Glutamatergic neuron (in vitro differentiated cells): ENCODE measurements around the gene SLC39A3. TPM values are rescaled to one million over a fixed set of nuclear protein-coding genes. Genes with fewer than 3 reads are reported as not detected.

Source experiments
- DNase-seq: peaks from one replicate; pipeline ENCODE4 v3.0.0; 2022
- H3K27ac Mint-ChIP-seq: one replicate; pipeline ENCODE4 v1.8.0; 2020; ENCODE audit warnings: mild to moderate bottlenecking, mixed read lengths, inconsistent platforms; ENCODE audit not compliant: unreplicated experiment
- H3K27me3 Mint-ChIP-seq: one replicate; pipeline ENCODE4 v1.8.0; 2020; ENCODE audit warnings: mild to moderate bottlenecking, moderate library complexity, mixed read lengths, inconsistent platforms; ENCODE audit not compliant: unreplicated experiment
- H3K36me3 Mint-ChIP-seq: one replicate; pipeline ENCODE4 v1.8.0; 2020; ENCODE audit warnings: mild to moderate bottlenecking, mixed read lengths, inconsistent platforms; ENCODE audit not compliant: unreplicated experiment
- H3K4me1 Mint-ChIP-seq: one replicate; pipeline ENCODE4 v1.8.0; 2020; ENCODE audit warnings: mild to moderate bottlenecking, low read depth, mixed read lengths, inconsistent platforms; ENCODE audit not compliant: unreplicated experiment
- H3K4me3 Mint-ChIP-seq: one replicate; pipeline ENCODE4 v1.8.0; 2020; ENCODE audit warnings: mild to moderate bottlenecking, mixed read lengths, inconsistent platforms; ENCODE audit not compliant: unreplicated experiment
- H3K9me3 Mint-ChIP-seq: one replicate; pipeline ENCODE4 v1.8.0; 2020; ENCODE audit warnings: mild to moderate bottlenecking, moderate library complexity, mixed read lengths, inconsistent platforms; ENCODE audit not compliant: unreplicated experiment
- total RNA-seq: library from RNA; stranded (reverse); fragmentation: NEBNext Ultra II Directional; extraction: Animal tissue kit (Norgen Biotek cat#: 25700); gene quantifications from one replicate; pipeline ENCODE4 v1.2.1, GENCODE V29; 2021; ENCODE audit not compliant: unreplicated experiment
- TF ChIP-seq, protein P1 (sequence below): fragments of 200-600 bp; sonication (generic); IDR thresholded peaks from one replicate; pipeline ENCODE4 v1.5.0; 2021; ENCODE audit not compliant: partially characterized antibody, unreplicated experiment

SLC39A3 gene
- total RNA-seq, 1 donor from 2014 or later, result 40.8 TPM

DNA sequence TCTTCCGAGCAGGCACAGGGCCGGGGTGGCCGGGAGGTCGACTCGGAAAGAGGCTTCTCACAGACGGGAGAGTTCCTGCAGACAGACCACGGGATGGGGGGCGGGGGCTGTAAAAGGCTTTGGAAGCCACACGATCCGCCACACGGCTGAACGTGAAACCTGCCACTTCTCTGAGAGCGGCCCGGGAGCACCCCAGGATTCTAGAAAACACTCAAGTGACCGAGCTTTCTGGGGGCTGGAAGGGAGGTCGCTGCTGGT is 15.6 kb upstream of the SLC39A3 start:
- no peak overlapping the region for H3K4me3 Mint-ChIP-seq
- no peaks in the 10 kb centered on the region for H3K36me3 Mint-ChIP-seq
- H3K27me3 Mint-ChIP-seq, result peaks cover 4% of the 10 kb centered on the region
- no peaks in the 10 kb centered on the region for H3K4me1 Mint-ChIP-seq
- no peak overlapping the region for H3K27ac Mint-ChIP-seq
- peaks cover 3% of the 10 kb centered on the region for H3K9me3 Mint-ChIP-seq
- TF ChIP-seq, protein P1, sequence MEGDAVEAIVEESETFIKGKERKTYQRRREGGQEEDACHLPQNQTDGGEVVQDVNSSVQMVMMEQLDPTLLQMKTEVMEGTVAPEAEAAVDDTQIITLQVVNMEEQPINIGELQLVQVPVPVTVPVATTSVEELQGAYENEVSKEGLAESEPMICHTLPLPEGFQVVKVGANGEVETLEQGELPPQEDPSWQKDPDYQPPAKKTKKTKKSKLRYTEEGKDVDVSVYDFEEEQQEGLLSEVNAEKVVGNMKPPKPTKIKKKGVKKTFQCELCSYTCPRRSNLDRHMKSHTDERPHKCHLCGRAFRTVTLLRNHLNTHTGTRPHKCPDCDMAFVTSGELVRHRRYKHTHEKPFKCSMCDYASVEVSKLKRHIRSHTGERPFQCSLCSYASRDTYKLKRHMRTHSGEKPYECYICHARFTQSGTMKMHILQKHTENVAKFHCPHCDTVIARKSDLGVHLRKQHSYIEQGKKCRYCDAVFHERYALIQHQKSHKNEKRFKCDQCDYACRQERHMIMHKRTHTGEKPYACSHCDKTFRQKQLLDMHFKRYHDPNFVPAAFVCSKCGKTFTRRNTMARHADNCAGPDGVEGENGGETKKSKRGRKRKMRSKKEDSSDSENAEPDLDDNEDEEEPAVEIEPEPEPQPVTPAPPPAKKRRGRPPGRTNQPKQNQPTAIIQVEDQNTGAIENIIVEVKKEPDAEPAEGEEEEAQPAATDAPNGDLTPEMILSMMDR, result no peak
- DNase-seq, result no peak

DNA sequence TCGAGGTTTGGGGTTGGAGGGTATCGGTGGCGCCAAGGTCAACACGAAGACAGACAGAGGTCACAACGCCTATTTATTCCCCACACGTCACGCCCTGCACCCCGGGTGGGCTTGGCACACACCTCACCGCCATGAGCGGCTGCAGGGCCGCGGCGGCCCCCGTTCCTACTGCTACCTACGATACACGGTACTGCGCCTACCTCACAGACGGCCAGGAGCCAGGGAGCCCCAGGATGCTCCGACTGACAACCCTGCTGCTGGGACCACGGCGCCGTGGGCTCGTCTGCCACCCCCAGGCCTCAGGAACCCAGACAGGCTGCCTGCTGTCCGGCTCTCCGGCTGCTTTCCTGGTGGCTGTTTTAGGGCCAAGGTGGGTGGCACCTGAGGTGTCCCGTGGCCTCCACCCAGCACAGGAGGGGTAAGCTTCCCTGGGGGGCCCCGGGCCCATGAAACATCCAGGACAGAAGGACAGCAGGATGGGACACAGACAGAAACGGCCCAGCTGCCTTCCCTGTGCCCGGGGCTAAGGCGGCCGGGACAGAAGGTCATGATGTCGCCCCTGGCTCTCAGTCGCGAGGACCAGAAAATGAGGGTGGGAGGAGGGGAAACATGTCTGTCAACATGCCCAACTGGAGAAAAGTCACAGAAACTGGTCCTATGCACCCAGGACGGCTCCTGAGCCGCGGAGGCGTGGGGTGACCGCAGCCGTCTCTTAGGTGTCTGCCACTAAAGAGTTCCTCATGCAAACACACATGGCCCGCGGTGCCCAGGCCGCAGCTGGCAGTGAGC is 15.0 kb upstream of the SLC39A3 start:
- H3K27me3 Mint-ChIP-seq, result peaks cover 4% of the 10 kb centered on the region
- no peaks in the 10 kb centered on the region for H3K36me3 Mint-ChIP-seq
- H3K9me3 Mint-ChIP-seq, result peaks cover 3% of the 10 kb centered on the region
- H3K4me1 Mint-ChIP-seq, result no peaks in the 10 kb centered on the region
- H3K4me3 Mint-ChIP-seq, result no peak overlapping the region
- TF ChIP-seq, protein P1, result no peak
- no peak for DNase-seq
- H3K27ac Mint-ChIP-seq, result no peak overlapping the region

DNA sequence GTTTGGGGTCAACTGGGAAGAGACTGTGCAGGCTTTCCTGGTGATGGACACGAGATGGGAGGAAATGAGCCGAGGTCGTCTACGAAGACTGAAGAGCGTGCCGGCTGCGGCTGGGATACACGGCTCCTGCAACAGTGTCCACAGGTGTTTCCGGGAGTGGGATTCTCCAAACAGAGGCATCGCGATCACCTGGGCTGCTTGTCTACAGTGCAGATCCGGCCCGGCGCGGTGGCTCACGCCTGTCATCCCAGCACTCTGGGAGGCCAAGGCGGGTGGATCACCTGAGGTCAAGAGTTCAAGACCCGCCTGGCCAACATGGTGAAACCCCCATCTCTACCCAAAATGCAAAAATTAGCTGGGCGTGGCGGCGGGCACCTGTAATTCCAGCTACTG is 11.6 kb upstream of the SLC39A3 start:
- H3K36me3 Mint-ChIP-seq, result no peaks in the 10 kb centered on the region
- TF ChIP-seq, protein P1, result no peak
- no peak for DNase-seq
- no peak overlapping the region for H3K27ac Mint-ChIP-seq
- H3K27me3 Mint-ChIP-seq, result peaks cover 4% of the 10 kb centered on the region
- peaks cover 3% of the 10 kb centered on the region for H3K9me3 Mint-ChIP-seq
- no peaks in the 10 kb centered on the region for H3K4me1 Mint-ChIP-seq
- H3K4me3 Mint-ChIP-seq, result no peak overlapping the region

DNA sequence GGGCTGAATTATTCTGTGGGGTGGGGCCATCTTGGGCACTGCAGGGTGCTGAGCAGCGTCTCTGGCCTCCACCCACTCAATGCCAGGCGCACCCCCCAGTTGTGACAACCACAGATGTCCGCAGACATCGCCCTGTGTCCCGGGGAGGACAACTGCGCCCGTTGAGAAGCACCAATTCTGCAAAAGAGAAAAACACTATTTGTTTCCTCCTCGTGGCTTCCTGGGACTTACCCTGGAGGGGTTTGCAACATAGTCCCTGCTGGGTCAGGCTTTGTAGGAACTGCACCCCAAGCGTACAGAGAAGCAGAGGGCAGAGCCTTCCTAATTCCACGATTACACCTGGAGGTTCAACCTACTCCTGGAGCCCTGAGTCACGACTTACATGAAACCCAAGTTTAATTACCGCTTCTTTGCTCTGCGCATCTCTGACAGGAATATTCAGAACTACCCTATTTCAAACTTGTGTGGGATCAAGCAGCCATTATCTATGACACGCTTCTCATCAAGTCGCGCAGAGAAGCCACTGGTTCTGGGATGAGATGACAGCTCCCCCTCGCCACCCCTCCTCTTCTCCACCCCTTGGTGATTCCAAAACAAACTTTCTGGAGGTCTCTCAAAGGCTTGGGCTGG is 11.1 kb upstream of the SLC39A3 start:
- H3K27ac Mint-ChIP-seq, result no peak overlapping the region
- no peaks in the 10 kb centered on the region for H3K4me1 Mint-ChIP-seq
- no peak overlapping the region for H3K4me3 Mint-ChIP-seq
- no peaks in the 10 kb centered on the region for H3K36me3 Mint-ChIP-seq
- peaks cover 2% of the 10 kb centered on the region for H3K9me3 Mint-ChIP-seq
- H3K27me3 Mint-ChIP-seq, result peaks cover 2% of the 10 kb centered on the region
- TF ChIP-seq, protein P1, result no peak
- DNase-seq, result no peak

DNA sequence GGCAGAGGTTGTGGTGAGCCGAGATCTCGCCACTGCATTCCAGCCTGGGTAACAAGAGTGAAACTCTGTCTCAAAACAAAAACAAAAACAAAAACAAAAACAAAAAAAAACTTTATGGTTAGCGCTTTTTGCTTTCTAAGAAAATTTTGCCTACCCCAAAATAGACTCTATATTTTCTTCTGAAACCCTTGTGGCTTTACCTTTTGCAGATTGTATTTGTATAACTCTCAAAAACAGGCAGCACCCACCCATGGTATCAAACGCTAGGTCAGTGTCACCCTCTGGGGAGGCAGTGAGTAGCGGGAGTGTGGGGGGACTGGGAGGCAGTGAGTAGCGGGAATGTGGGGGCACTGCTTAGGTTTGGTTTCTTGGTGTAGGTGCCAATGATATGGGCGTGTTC is 7.5 kb upstream of the SLC39A3 start:
- Mint-ChIP-seq H3K9me3 (peaks cover 2% of the 10 kb centered on the region), H3K4me1 (no peaks in the 10 kb centered on the region), H3K27ac (no peak overlapping the region), H3K4me3 (no peak overlapping the region), H3K36me3 (no peaks in the 10 kb centered on the region), H3K27me3 (peaks cover 9% of the 10 kb centered on the region)
- no peak for DNase-seq
- TF ChIP-seq, protein P1, result no peak
